Stimulated activated CD8-positive, alpha-beta memory T cell treated with anti-CD3 and anti-CD28 coated beads, Interleukin-15, amount 100 ng/mL, for 48 hours (primary cell): Measurements from ENCODE around the gene MED12L.
"Not testable (repeated sequence)": the region's sequence is repeated elsewhere in the genome, so short reads cannot be mapped to it uniquely, and the experiment has no call there.

ENCODE experiments used
- DNase-seq, 2 donors: peaks; one replicate each; pipeline ENCODE4 v3.0.0-alpha.2; 2020; ENCODE audit warnings: low read depth in 2 of 2

The MED12L gene

GRCh38 chr3:151209654-151210053, 124.2 kb downstream of the MED12L start:
- no peak for DNase-seq

- no peak for DNase-seq
Measured at GRCh38 chr3:151210676-151211381, 125.4 kb downstream of the MED12L start.

GRCh38 chr3:151213151-151213550, 127.7 kb downstream of the MED12L start:
- no peak for DNase-seq

- DNase-seq, result no peak
Measured at GRCh38 chr3:151213881-151214280, 128.4 kb downstream of the MED12L start.

GRCh38 chr3:151214459-151214858, 129.0 kb downstream of the MED12L start:
- DNase-seq, result no peak

GRCh38 chr3:151216641-151217607, 131.5 kb downstream of the MED12L start:
- no peak for DNase-seq

GRCh38 chr3:151218136-151218535, 132.7 kb downstream of the MED12L start:
- DNase-seq, result no peak

GRCh38 chr3:151219056-151219455, 133.6 kb downstream of the MED12L start:
- no peak for DNase-seq

- DNase-seq, result no peak
Measured at GRCh38 chr3:151224268-151224866, 138.9 kb downstream of the MED12L start.

- DNase-seq, result no peak
Measured at GRCh38 chr3:151225040-151225975, 139.8 kb downstream of the MED12L start.

- no peak for DNase-seq
Measured at GRCh38 chr3:151226088-151226563, 140.7 kb downstream of the MED12L start.

- no peak for DNase-seq
Measured at GRCh38 chr3:151226825-151227224, 141.4 kb downstream of the MED12L start.

GRCh38 chr3:151227266-151227806, 141.9 kb downstream of the MED12L start:
- no peak for DNase-seq

- peak; percentile 58 to 64 for DNase-seq
Measured at GRCh38 chr3:151227807-151228665, 142.6 kb downstream of the MED12L start.

- DNase-seq, result no peak
Measured at GRCh38 chr3:151228666-151229040, 143.2 kb downstream of the MED12L start.

GRCh38 chr3:151230646-151231045, 145.2 kb downstream of the MED12L start:
- DNase-seq, result no peak

GRCh38 chr3:151232403-151232802, 146.9 kb downstream of the MED12L start:
- DNase-seq, result not testable (repeated sequence)

- DNase-seq, result no peak
Measured at GRCh38 chr3:151232991-151233390, 147.5 kb downstream of the MED12L start.

GRCh38 chr3:151234825-151235224, 149.4 kb downstream of the MED12L start:
- DNase-seq, result no peak

GRCh38 chr3:151236316-151236715, 150.9 kb downstream of the MED12L start:
- no peak for DNase-seq
